Stomach (tissue), 9 donors: ENCODE measurements around the gene OR13C2. TPM values are rescaled to one million over a fixed set of nuclear protein-coding genes. Genes with fewer than 3 reads are reported as not detected.

Experiments used
- DNase-seq, 2 donors: peaks; one replicate each; pipeline versions ENCODE4 v3.0.0 to v3.0.0-alpha.2; 2013 to 2019
- H3K27ac ChIP-seq, 5 donors: fragments of 200-600 bp in 4 of 5; sonication (generic) in 4 of 5; one replicate each; pipeline ENCODE4 v1.5.1; 2013 to 2019; ENCODE audit warnings: mild to moderate bottlenecking in 1 of 5, moderate library complexity in 1 of 5
- H3K27me3 ChIP-seq, 3 donors: fragments of 200-600 bp; sonication (generic); one replicate each; pipeline ENCODE4 v1.5.1; 2017 to 2019; ENCODE audit warnings: mixed run types in 1 of 3
- H3K36me3 ChIP-seq, 4 donors: fragments of 200-600 bp; sonication (generic); 1 replicate in 3 of 4; 2 replicates in 1 of 4; pipeline ENCODE4 v1.5.1; 2016 to 2019
- H3K4me1 ChIP-seq, 4 donors: fragments of 200-600 bp; sonication (generic); one replicate each; pipeline ENCODE4 v1.5.1; 2016 to 2019
- H3K4me3 ChIP-seq, 4 donors: fragments of 200-600 bp; sonication (generic) in 3 of 4; one replicate each; pipeline ENCODE4 v1.5.1; 2016 to 2019; ENCODE audit warnings: mild to moderate bottlenecking in 1 of 4
- H3K9me3 ChIP-seq, 4 donors: fragments of 200-600 bp; sonication (generic); one replicate each; pipeline ENCODE4 v1.5.1; 2016 to 2019
- EP300 ChIP-seq: sonication (generic); formaldehyde crosslinking; IDR thresholded peaks from one replicate; pipeline ENCODE4 v1.6.1; 2017; ENCODE audit warnings: antibody characterized with exemption
- POLR2A ChIP-seq, 4 donors: fragments of 450-650 bp; IDR thresholded peaks; one replicate each; pipeline ENCODE4 v1.6.1; 2016; ENCODE audit warnings: antibody characterized with exemption in 4 of 4, control low read depth in 2 of 4, mild to moderate bottlenecking in 1 of 4, moderate library complexity in 1 of 4
- POLR2AphosphoS5 ChIP-seq, 3 donors: sonication (generic); formaldehyde crosslinking; IDR thresholded peaks; one replicate each; pipeline ENCODE4 v1.6.1; 2016; ENCODE audit warnings: antibody characterized with exemption in 3 of 3
- WGBS, 5 donors: extraction: QIAGEN DNeasy Blood & Tissue Kit in 3 of 5; methylation state at CpG; one replicate each; pipeline versions ENCODE4 v1.1.5 to v1.1.7; 2013 to 2018; 5-methylcytosine and 5-hydroxymethylcytosine counted together
- intact Hi-C: fragments of 100-400 bp; cut with DNase I; formaldehyde crosslinking; loops from one replicate; pipeline ENCODE4 v1.15.1; 2023; ENCODE audit warnings: low total_unique reads
- polyA plus RNA-seq, 3 donors: library from polyadenylated mRNA; stranded (reverse); fragments of 200-250 nt; gene quantifications; one replicate each; pipeline ENCODE4 v1.2.3, GENCODE V29; 2013
- total RNA-seq, 5 donors: library from RNA; depleted of rRNA; stranded (reverse); fragments of >200 nt; gene quantifications; one replicate each; pipeline versions ENCODE4 v1.1.0 to v1.2.3, GENCODE V29; 2014 to 2016
- TF ChIP-seq, protein P1 (sequence below), 7 experiments: fragments of 450-650 bp in 4 of 7; fragments of 200-600 bp in 3 of 7; sonication (generic) in 3 of 7; IDR thresholded peaks; one replicate each; pipeline ENCODE4 v1.5.1; 2016 to 2019; ENCODE audit warnings: antibody characterized with exemption in 7 of 7, control low read depth in 2 of 7, mild to moderate bottlenecking in 1 of 7
- donor health status: healthy with polysubstance abuse.
- donor health status: Bipolar disorder and iron deficiency.
- donor health status: healthy.

The OR13C2 gene
- total and polyA plus RNA-seq, 8 donors = not detected

GRCh38 chr9:104564358-104564757 lies 41.1 kb downstream of the OR13C2 start:
- TF ChIP-seq, protein P1, sequence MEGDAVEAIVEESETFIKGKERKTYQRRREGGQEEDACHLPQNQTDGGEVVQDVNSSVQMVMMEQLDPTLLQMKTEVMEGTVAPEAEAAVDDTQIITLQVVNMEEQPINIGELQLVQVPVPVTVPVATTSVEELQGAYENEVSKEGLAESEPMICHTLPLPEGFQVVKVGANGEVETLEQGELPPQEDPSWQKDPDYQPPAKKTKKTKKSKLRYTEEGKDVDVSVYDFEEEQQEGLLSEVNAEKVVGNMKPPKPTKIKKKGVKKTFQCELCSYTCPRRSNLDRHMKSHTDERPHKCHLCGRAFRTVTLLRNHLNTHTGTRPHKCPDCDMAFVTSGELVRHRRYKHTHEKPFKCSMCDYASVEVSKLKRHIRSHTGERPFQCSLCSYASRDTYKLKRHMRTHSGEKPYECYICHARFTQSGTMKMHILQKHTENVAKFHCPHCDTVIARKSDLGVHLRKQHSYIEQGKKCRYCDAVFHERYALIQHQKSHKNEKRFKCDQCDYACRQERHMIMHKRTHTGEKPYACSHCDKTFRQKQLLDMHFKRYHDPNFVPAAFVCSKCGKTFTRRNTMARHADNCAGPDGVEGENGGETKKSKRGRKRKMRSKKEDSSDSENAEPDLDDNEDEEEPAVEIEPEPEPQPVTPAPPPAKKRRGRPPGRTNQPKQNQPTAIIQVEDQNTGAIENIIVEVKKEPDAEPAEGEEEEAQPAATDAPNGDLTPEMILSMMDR (IDR thresholded peaks at IDR 0.05) = no peak
- TF ChIP-seq POLR2A (IDR thresholded peaks at IDR 0.05) (no peak), EP300 (no peak), POLR2AphosphoS5 (IDR thresholded peaks at IDR 0.05) (no peak)
- intact Hi-C loops = no loop called here
- Histone ChIP-seq H3K36me3 (no peaks in the 10 kb centered on the region), H3K27ac (no peak overlapping the region), H3K27me3 (no peaks in the 10 kb centered on the region), H3K4me3 (no peak overlapping the region), H3K9me3 (peaks cover 0 to under 1% (median 0%) of the 10 kb centered on the region in 4 donors), H3K4me1 (no peaks in the 10 kb centered on the region)
- no peak for DNase-seq
- 39 to 64% (median 45%) methylated on average over 1 of the region's 1 CpG for WGBS, 5 donors

- peaks cover 0 to 24% (median 20%) of the 10 kb centered on the region in 4 donors for H3K9me3 ChIP-seq
- H3K4me1 ChIP-seq = no peaks in the 10 kb centered on the region
- H3K27me3 ChIP-seq = no peaks in the 10 kb centered on the region
- H3K36me3 ChIP-seq = no peaks in the 10 kb centered on the region
- no peak overlapping the region for H3K27ac ChIP-seq
- no peak overlapping the region for H3K4me3 ChIP-seq
- intact Hi-C loops = no loop called here
- WGBS, 5 donors = 70 to 90% (median 83%) methylated on average over 8 of the region's 8 CpGs
- no peak for DNase-seq
- TF ChIP-seq EP300 (no peak), POLR2AphosphoS5 (IDR thresholded peaks at IDR 0.05) (no peak), POLR2A (IDR thresholded peaks at IDR 0.05) (no peak)
- TF ChIP-seq, protein P1 (IDR thresholded peaks at IDR 0.05) = no peak
These were observed 48.4 kb downstream of the OR13C2 start for GRCh38 chr9:104556830-104557634.

DNA sequence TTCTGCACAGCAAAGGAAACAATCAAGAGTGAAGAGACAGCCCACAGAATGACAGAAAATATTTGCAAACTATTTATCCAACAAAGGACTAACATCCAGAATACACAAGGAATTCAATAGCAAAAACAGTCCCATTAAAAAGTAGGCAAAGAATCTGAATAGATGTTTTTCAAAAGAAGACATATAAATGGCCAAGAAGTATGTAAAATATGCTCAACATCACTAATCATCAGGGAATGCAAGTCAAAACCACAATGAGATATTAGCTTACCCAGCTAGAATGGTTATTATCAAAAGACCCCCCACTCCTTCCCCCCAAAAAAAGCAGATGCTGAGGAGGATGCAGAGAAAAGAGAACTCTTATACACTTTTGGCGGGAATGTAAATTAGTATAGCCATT lies 49.9 kb downstream of the OR13C2 start:
- 79 to 100% (median 94%) methylated on average over 1 of the region's 1 CpG for WGBS, 5 donors

More for the DNA sequence above, 49.9 kb downstream of the OR13C2 start:
- TF ChIP-seq POLR2AphosphoS5 (IDR thresholded peaks at IDR 0.05) (no peak), EP300 (no peak), POLR2A (IDR thresholded peaks at IDR 0.05) (no peak)
- TF ChIP-seq, protein P1 (IDR thresholded peaks at IDR 0.05) = no peak
- no peak for DNase-seq
- Histone ChIP-seq H3K4me3 (no peak overlapping the region), H3K27ac (no peak overlapping the region), H3K27me3 (no peaks in the 10 kb centered on the region), H3K4me1 (no peaks in the 10 kb centered on the region), H3K36me3 (no peaks in the 10 kb centered on the region), H3K9me3 (peaks cover 0 to 24% (median 20%) of the 10 kb centered on the region in 4 donors)
- intact Hi-C loops = no loop called here

Other genes with a start within 250 kb of the OR13C2 start
- gene OR13F1, start 101.4 kb downstream of the OR13C2 start, total RNA-seq = not detected
- not detected for gene OR13F1, start 101.4 kb downstream of the OR13C2 start, polyA plus RNA-seq
- gene OR13C4, start 78.4 kb downstream of the OR13C2 start, total RNA-seq = under 1 TPM in 1 of 5 donors, not detected in 4; 0.55 TPM
- not detected for gene OR13C4, start 78.4 kb downstream of the OR13C2 start, polyA plus RNA-seq
- gene OR13C3, start 68.8 kb downstream of the OR13C2 start, total RNA-seq = not detected
- gene OR13C3, start 68.8 kb downstream of the OR13C2 start, polyA plus RNA-seq = not detected
- gene OR13C8, start 36.5 kb downstream of the OR13C2 start, total RNA-seq = not detected
- not detected for gene OR13C8, start 36.5 kb downstream of the OR13C2 start, polyA plus RNA-seq
- not detected for gene OR13C5, start 6.2 kb downstream of the OR13C2 start, total RNA-seq
- not detected for gene OR13C5, start 6.2 kb downstream of the OR13C2 start, polyA plus RNA-seq
- gene OR13C9, start 12.6 kb upstream of the OR13C2 start, total RNA-seq = not detected
- gene OR13C9, start 12.6 kb upstream of the OR13C2 start, polyA plus RNA-seq = not detected
- gene OR13D1, start 88.9 kb upstream of the OR13C2 start, total RNA-seq = not detected
- gene OR13D1, start 88.9 kb upstream of the OR13C2 start, polyA plus RNA-seq = not detected
- gene NIPSNAP3A, start 142.1 kb upstream of the OR13C2 start, total RNA-seq = 10 to 100 TPM in 3 of 5 donors, 1 to 10 TPM in 2; 4.5 to 59.3 (median 11.7) TPM
- 10 to 100 TPM; 24.3 to 36.4 (median 26.0) TPM for gene NIPSNAP3A, start 142.1 kb upstream of the OR13C2 start, polyA plus RNA-seq
- 1 to 10 TPM in 2 of 5 donors, not detected in 3; 2.0 to 5.5 TPM for gene NIPSNAP3B, start 158.5 kb upstream of the OR13C2 start, total RNA-seq
- 1 to 10 TPM in 2 of 3 donors, under 1 TPM in 1; 0.75 to 2.3 (median 1.7) TPM for gene NIPSNAP3B, start 158.5 kb upstream of the OR13C2 start, polyA plus RNA-seq